Activated B cell treated with CpG ODN at 0.5 μM for 24 hours (primary cell): Measurements from ENCODE around the gene MGAT3. TPM values are rescaled to one million over a fixed set of nuclear protein-coding genes. Genes with fewer than 3 reads are reported as not detected.
A peak's percentile ranks its signal among the peaks of the same experiment; 100 is the strongest.

Experiments used
- ATAC-seq: fragments of 200-7000 bp; cut with Tn5 transposase; one replicate; pipeline ENCODE4 v1.10.0; 2021; ENCODE audit warnings: low read depth, mild to moderate bottlenecking, moderate library complexity
- CTCF ChIA-PET: fragments of 350-600 bp; sonication (Branson Sonifier 250); formaldehyde crosslinking; loops from one replicate; lab custom pipeline; 2021; ENCODE audit warnings: antibody characterized with exemption; lab: Charles Lee
- POLR2A ChIA-PET: fragments of 350-600 bp; sonication (Branson Sonifier 250); formaldehyde crosslinking; loops from one replicate; lab custom pipeline; 2021; ENCODE audit warnings: antibody characterized with exemption; lab: Charles Lee
- DNase-seq: peaks from one replicate; pipeline ENCODE4 v3.0.0; 2022
- H3K27ac Mint-ChIP-seq: one replicate; pipeline ENCODE4 v1.8.0; 2020; ENCODE audit warnings: mixed read lengths
- H3K27me3 Mint-ChIP-seq: one replicate; pipeline ENCODE4 v1.8.0; 2021; ENCODE audit warnings: mixed read lengths
- H3K36me3 Mint-ChIP-seq: one replicate; pipeline ENCODE4 v1.8.0; 2021; ENCODE audit warnings: low read depth, mixed read lengths
- H3K4me1 Mint-ChIP-seq: one replicate; pipeline ENCODE4 v1.8.0; 2021; ENCODE audit warnings: mixed read lengths
- H3K4me3 Mint-ChIP-seq: one replicate; pipeline ENCODE4 v1.8.0; 2020; ENCODE audit warnings: mild to moderate bottlenecking, mixed read lengths
- H3K9me3 Mint-ChIP-seq: one replicate; pipeline ENCODE4 v1.8.0; 2020; ENCODE audit warnings: mixed read lengths
- intact Hi-C: fragments of 100-400 bp; cut with micrococcal nuclease; formaldehyde crosslinking; loops from one replicate; pipeline ENCODE4 v1.15.1; 2024
- total RNA-seq: library from RNA; stranded (reverse); gene quantifications from 2 replicates; pipeline ENCODE4 v1.2.3, GENCODE V29; 2022
- TF ChIP-seq, protein P1 (sequence below): fragments of 200-600 bp; IDR thresholded peaks from one replicate; pipeline ENCODE4 v1.8.0; 2022; ENCODE audit warnings: antibody characterized with exemption, mild to moderate bottlenecking

Gene MGAT3
- total RNA-seq, 1 donor from 2014 or later: 43.4 TPM

DNA sequence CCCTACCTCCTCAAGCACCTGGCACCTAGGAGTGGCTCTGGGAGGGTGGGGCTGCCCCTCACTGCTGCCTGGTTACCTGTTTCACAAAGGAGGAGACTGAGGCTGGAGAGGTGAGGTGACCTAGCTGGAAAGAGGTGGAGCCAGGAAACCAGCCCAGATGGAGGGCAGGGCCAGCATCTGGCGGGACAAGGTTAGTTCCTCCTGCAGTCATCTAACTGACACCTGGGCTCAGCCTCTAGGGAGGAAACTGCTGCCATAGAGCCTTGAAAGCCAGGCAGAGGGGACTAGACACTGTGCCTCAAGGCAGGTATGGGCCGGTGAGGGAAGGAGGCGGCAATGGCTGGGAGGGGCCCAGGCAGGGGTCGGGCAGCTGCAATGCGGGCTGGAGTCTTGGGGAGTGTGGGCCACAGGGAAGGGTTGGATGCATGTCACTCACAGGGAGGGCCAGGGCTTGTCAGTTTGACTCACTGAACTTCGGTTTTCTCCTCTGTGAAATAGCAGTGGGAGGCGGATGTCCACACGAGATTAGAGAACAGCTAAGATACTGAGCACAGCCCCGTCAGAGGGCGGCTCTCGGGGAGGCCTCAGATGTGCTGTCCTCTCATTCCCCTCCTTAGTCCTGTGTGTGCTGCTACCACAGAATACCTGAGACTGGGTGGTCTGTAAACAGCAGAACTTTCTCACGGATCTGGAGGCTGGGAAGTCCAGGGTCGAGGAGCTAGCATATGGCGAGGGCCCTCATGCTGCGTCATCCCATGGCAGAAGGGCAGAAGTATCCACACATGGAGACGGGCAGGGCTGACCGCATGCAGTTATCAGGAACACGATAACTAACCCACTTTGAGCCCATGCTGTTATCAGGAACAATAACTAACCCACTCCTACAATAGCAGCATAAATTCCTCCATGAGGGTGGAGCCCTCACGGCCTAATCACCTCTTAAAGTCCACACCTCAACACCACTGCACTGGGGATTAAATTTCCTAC is 16.1 kb downstream of the MGAT3 start:
- Mint-ChIP-seq H3K4me1 (peaks cover 60% of the 10 kb centered on the region), H3K27ac (peak overlapping the region; percentile 90), H3K36me3 (peaks cover 17% of the 10 kb centered on the region), H3K9me3 (no peaks in the 10 kb centered on the region), H3K4me3 (peak overlapping the region; percentile 65), H3K27me3 (no peaks in the 10 kb centered on the region)
- intact Hi-C loops: no loop called here
- ATAC-seq: peak; percentile 51
- POLR2A ChIA-PET: interaction anchor here (0.6 to 3.9 kb wide), 10 partner anchors 9 to 642 kb away, joined by 3 to 44 read pairs (median 5); partner anchors contain the start of genes ATF4, RPL3 and TAB1
- TF ChIP-seq, protein P1, sequence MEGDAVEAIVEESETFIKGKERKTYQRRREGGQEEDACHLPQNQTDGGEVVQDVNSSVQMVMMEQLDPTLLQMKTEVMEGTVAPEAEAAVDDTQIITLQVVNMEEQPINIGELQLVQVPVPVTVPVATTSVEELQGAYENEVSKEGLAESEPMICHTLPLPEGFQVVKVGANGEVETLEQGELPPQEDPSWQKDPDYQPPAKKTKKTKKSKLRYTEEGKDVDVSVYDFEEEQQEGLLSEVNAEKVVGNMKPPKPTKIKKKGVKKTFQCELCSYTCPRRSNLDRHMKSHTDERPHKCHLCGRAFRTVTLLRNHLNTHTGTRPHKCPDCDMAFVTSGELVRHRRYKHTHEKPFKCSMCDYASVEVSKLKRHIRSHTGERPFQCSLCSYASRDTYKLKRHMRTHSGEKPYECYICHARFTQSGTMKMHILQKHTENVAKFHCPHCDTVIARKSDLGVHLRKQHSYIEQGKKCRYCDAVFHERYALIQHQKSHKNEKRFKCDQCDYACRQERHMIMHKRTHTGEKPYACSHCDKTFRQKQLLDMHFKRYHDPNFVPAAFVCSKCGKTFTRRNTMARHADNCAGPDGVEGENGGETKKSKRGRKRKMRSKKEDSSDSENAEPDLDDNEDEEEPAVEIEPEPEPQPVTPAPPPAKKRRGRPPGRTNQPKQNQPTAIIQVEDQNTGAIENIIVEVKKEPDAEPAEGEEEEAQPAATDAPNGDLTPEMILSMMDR: no peak
- peak; percentile 32 for DNase-seq
- CTCF ChIA-PET: interaction anchor here (0.9 to 2.2 kb wide), 4 partner anchors 21 to 42 kb away, joined by 3 to 9 read pairs (median 4); no protein-coding TSS in a partner anchor

DNA sequence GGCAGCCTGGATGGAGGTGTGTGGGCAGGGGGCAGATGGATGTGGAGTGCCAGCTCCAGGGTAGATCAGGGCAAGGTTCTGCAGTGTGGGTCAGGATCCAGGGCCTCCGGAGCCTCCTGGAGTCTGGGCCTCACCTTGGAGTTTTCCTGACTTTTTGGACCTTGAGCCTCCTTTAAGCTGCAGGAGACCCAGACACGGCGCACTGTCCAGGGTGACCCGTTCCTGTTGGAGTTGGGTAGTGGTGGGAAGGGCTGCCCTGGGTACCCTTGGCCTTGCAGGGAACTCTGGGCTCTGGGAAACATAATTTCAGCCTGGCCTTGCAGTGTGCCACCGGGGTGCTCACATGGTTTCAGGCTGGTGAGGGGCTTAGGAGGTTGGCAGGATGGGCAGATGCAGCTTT is 17.0 kb downstream of the MGAT3 start:
- intact Hi-C loops: no loop called here
- DNase-seq (no peak), ATAC-seq (no peak)
- Mint-ChIP-seq H3K4me1 (peaks cover 51% of the 10 kb centered on the region), H3K9me3 (no peaks in the 10 kb centered on the region), H3K27me3 (no peaks in the 10 kb centered on the region), H3K36me3 (peaks cover 17% of the 10 kb centered on the region), H3K27ac (no peak overlapping the region), H3K4me3 (no peak overlapping the region)
- ChIA-PET CTCF (no interaction called here), POLR2A (interaction anchor here (0.6 to 3.9 kb wide), 4 partner anchors 20 to 641 kb away, joined by 3 to 44 read pairs (median 5); no protein-coding TSS in a partner anchor)
- TF ChIP-seq, protein P1: no peak

DNA sequence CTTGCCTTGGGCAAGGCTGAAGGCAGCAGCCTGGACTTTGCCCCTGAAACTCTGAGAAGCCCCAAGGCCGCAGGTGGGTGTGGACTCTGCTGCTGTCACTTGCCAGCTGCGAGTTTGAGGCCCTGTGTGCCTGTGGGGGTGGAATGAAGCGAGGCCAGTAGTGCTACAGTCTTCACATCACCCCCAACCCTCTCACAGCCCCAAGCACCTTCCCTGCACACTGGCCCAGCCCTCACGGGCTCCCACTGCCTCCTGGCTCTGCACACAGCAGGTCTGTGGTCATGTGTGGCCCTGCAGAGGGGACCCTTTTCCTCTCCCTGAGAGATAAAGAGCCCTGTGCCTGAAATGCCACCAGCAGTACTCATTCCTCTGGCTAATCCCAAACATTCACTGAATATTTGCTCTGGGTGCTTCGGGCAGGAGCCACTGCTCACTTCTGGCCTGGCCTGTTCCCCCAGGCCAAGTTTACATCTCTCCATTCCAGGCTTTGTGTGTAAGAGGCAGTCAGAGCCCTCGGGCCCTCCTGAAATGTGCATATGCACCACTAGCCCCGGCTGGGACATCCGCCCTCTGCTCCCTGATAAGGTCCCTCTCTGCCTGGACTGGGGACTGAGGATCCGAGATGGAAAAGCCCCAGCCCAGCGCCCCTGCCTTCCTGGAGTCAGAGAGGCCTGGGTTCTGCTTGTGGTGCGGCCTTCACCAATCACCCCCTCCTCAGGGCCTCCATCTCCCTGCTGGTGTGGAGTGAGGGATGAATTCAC is 17.7 kb downstream of the MGAT3 start:
- H3K4me1 Mint-ChIP-seq: peaks cover 44% of the 10 kb centered on the region
- peaks cover 18% of the 10 kb centered on the region for H3K36me3 Mint-ChIP-seq
- H3K27ac Mint-ChIP-seq: no peak overlapping the region
- H3K4me3 Mint-ChIP-seq: no peak overlapping the region
- intact Hi-C loops: no loop called here
- no peaks in the 10 kb centered on the region for H3K27me3 Mint-ChIP-seq
- TF ChIP-seq, protein P1: no peak
- CTCF ChIA-PET: no interaction called here
- POLR2A ChIA-PET: interaction anchor here (0.6 to 1.1 kb wide), 2 partner anchors 18 to 28 kb away, joined by 3 to 8 read pairs; no protein-coding TSS in a partner anchor
- DNase-seq (no peak), ATAC-seq (no peak)
- no peaks in the 10 kb centered on the region for H3K9me3 Mint-ChIP-seq

DNA sequence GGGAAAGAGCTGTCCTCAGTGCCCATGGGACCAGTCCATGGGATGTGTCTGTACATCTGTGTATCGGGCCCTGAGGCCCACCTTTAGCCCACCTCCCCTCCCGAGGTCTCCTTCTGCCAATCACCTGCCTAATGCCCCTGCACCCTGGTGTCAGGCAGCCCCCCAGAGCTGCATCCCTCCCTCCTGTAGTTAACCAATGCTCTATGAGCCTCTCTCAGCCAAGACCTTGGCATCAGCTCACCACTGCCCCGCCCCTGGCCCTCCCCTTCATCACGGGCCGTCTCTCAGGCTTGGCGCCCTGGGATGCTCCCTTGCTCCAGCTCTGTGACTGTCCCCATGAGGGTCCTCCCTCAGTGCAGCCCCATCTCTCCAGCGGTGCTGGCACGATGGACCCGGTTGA is 18.5 kb downstream of the MGAT3 start:
- no peaks in the 10 kb centered on the region for H3K9me3 Mint-ChIP-seq
- H3K4me1 Mint-ChIP-seq: peaks cover 36% of the 10 kb centered on the region
- no peak for DNase-seq
- ChIA-PET POLR2A (interaction anchor here (0.6 to 1.1 kb wide), 3 partner anchors 17 to 244 kb away, joined by 3 to 8 read pairs (median 5); no protein-coding TSS in a partner anchor), CTCF (no interaction called here)
- peak overlapping the region; percentile 18 for H3K27ac Mint-ChIP-seq
- ATAC-seq: no peak
- peaks cover 21% of the 10 kb centered on the region for H3K36me3 Mint-ChIP-seq
- H3K27me3 Mint-ChIP-seq: no peaks in the 10 kb centered on the region
- intact Hi-C loops: no loop called here
- no peak overlapping the region for H3K4me3 Mint-ChIP-seq
- TF ChIP-seq, protein P1: no peak
